Rectal smooth muscle tissue (tissue), 1 donor: ENCODE results near the gene PTPA.
"Not testable (repeated sequence)": the region's sequence is repeated elsewhere in the genome, so short reads cannot be mapped to it uniquely, and the experiment has no call there.

Experiments used
- H3K27ac ChIP-seq: one replicate; pipeline ENCODE4 v1.7.0; 2013; ENCODE audit warnings: low read depth, low read length, inconsistent platforms
- H3K27me3 ChIP-seq: one replicate; pipeline ENCODE4 v1.7.0; 2013; ENCODE audit warnings: low read length; ENCODE audit not compliant: control insufficient read depth, insufficient read depth
- H3K36me3 ChIP-seq: one replicate; pipeline ENCODE4 v1.7.0; 2013; ENCODE audit warnings: low read length; ENCODE audit not compliant: control insufficient read depth, insufficient read depth
- H3K4me1 ChIP-seq: one replicate; pipeline ENCODE4 v1.7.0; 2013; ENCODE audit warnings: low read length; ENCODE audit not compliant: control insufficient read depth, insufficient read depth
- H3K4me3 ChIP-seq: one replicate; pipeline ENCODE4 v1.7.0; 2013; ENCODE audit warnings: low read length
- H3K9ac ChIP-seq: one replicate; pipeline ENCODE4 v1.7.0; 2013; ENCODE audit warnings: low read length

Gene PTPA

DNA sequence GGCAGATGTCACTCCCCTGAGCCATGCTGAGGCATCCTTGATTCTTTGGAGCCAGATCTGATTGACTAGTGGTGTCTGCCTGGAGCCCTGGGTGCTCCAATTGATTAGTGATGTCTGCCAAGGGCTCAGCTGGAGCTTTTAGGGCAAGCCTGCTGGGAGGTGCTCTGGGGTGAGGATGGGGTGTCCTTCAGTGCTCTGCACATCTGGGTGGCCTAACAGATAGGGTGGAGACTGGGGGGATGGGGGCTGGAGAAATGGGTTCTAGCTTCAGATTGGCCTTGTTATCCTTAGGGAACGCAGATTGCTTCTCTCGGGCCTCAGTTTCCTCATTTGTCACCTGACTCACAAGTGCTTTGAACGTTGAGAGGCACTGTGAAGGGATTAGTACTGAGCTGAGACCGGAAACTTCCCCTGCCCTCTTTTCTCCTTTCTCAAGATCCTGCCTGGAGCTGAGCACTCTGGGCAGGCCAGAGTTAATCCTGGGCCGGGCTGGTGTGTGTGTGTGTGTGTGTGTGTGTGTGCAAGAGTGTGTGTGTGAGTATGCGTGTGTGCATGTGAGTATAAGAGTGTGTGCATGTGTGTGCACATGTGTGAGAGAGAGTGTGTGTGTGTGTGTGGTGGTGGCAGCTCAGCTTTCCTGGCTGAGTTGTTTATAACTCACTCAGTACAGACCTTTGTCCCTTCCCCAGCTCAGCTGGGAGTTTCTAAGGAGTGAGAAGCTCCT is 72.4 kb downstream of the PTPA start:
- no peak overlapping the region for H3K9ac ChIP-seq
- no peaks in the 10 kb centered on the region for H3K36me3 ChIP-seq
- H3K27me3 ChIP-seq, result no peaks in the 10 kb centered on the region
- H3K4me3 ChIP-seq, result no peak overlapping the region
- H3K27ac ChIP-seq, result no peak overlapping the region
- no peaks in the 10 kb centered on the region for H3K4me1 ChIP-seq

DNA sequence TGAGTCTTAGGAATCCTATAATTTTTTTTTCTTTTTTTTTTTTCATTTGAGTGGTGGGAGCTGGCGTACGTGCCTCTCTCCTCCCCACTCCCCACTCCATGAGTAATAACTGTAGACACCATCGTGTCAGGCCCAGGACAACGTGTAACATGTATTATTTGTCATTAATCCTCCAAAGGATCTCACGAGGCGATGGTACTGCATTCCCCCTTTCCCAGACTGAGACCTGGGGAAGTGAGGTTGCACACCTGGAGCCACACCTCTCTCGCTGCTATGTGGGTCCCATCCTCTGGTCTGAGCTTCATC is 73.0 kb downstream of the PTPA start:
- H3K27ac ChIP-seq, result no peak overlapping the region
- no peaks in the 10 kb centered on the region for H3K27me3 ChIP-seq
- H3K36me3 ChIP-seq, result no peaks in the 10 kb centered on the region
- no peak overlapping the region for H3K9ac ChIP-seq
- H3K4me1 ChIP-seq, result no peaks in the 10 kb centered on the region
- H3K4me3 ChIP-seq, result no peak overlapping the region

DNA sequence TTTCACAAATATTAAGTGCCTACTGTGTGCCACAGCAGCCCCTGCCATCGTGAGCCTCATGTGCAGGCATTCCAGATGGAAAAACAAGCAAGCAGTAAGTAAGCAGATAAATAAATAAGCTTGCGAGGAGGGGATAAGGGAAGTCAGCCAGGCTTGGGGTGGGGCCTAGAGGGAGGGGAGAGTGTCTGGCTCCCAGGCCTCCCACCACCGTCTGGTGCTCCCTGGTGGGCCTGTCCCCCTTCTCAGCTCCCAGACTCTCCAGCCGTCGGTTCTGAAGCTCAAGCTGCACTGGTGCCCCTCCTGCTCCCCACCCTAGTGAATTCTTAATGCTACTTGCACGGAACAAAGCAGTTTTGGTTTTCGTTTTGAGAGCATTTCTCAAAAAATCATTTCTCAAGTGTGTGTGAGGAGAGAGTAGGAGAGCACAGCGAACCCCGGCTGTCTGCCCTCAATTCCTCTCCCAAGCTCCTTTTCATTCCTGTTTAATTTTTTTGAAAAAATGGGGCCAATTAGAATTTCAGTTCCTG is 73.4 kb downstream of the PTPA start:
- H3K36me3 ChIP-seq, result no peaks in the 10 kb centered on the region
- no peak overlapping the region for H3K27ac ChIP-seq
- no peaks in the 10 kb centered on the region for H3K27me3 ChIP-seq
- no peak overlapping the region for H3K9ac ChIP-seq
- H3K4me1 ChIP-seq, result no peaks in the 10 kb centered on the region
- H3K4me3 ChIP-seq, result no peak overlapping the region

DNA sequence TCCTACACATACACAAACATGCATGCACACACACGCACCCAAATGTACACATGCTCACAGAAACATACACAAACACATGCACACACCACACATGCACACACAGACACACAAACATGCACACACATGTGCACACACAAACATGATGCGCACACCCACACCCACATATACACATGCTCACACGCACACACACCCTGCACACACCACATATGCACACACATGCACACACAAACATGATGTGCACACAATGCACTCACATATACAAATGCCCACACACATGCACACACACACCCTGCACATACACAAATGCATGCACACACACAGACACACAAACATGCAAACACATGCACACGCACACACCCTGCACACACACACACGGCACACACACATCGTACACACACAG is 74.2 kb downstream of the PTPA start:
- Histone ChIP-seq H3K4me3 (no peak overlapping the region), H3K9ac (no peak overlapping the region), H3K27ac (no peak overlapping the region), H3K4me1 (no peaks in the 10 kb centered on the region), H3K36me3 (no peaks in the 10 kb centered on the region), H3K27me3 (no peaks in the 10 kb centered on the region)

DNA sequence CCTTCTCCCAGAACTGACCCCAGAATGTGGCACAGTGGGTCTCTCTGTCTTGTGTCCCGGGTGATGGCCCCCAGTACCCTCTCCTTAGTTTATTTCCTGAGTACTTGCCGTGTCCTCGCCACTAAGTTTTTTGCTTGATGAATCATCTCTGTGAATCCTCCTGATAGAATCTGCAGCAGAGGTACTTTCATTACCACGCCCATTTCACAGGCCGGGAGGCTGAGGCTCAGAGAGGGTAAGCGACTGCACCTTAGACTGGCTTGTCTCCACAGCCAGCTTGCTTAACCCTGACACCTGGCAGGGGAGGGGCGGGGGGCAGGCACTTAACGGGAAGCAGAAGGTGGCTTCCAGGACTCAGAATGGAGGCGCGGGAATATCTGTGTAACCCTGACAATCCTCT is 74.8 kb downstream of the PTPA start:
- no peaks in the 10 kb centered on the region for H3K27me3 ChIP-seq
- H3K4me3 ChIP-seq, result no peak overlapping the region
- H3K4me1 ChIP-seq, result no peaks in the 10 kb centered on the region
- H3K27ac ChIP-seq, result no peak overlapping the region
- no peak overlapping the region for H3K9ac ChIP-seq
- no peaks in the 10 kb centered on the region for H3K36me3 ChIP-seq

DNA sequence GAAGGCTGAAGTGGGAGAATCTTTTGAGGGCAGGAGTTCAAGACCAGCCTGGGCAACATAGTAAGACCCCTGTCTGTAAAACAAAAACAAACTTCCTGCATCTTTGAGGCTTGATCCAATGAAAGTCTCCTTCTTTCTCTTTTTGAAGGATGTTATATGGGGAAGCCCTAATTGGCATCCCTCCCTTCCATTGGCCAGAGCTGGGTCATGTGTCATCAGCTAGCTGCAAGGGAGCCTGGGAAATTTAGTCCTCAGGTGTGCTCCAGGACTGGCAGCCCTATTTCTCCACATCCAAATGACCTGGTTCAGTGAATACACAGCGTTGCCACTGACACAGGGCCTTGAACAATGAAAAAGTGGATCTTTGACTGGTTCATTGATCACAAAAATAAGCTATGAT is 75.8 kb downstream of the PTPA start:
- H3K4me3 ChIP-seq, result no peak overlapping the region

DNA sequence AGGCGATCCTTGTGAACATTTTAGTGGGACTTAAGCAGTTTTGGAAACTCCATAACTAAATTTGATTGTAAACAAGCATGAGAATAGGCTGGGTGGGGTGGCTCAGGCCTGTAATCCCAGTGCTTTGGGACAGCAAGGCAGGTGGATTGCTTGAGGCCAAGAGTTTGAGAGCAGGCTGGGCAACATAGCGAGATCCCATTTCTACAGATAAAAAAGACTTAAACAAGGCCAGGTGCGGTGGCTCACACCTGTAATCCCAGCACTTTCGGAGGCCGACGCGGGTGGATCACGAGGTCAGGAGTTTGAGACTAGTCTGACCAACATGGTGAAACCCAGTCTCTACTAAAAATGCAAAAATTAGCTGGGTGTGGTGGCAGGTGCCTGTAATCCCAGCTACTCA is 78.8 kb downstream of the PTPA start:
- H3K4me1 ChIP-seq, H3K27ac ChIP-seq, H3K9ac ChIP-seq, H3K4me3 ChIP-seq, H3K36me3 ChIP-seq, H3K27me3 ChIP-seq: not testable (repeated sequence)

More for the DNA sequence above, 75.8 kb downstream of the PTPA start:
- H3K27me3 ChIP-seq, result no peaks in the 10 kb centered on the region
- no peaks in the 10 kb centered on the region for H3K36me3 ChIP-seq
- no peaks in the 10 kb centered on the region for H3K4me1 ChIP-seq
- H3K27ac ChIP-seq, result no peak overlapping the region
- H3K9ac ChIP-seq, result no peak overlapping the region

DNA sequence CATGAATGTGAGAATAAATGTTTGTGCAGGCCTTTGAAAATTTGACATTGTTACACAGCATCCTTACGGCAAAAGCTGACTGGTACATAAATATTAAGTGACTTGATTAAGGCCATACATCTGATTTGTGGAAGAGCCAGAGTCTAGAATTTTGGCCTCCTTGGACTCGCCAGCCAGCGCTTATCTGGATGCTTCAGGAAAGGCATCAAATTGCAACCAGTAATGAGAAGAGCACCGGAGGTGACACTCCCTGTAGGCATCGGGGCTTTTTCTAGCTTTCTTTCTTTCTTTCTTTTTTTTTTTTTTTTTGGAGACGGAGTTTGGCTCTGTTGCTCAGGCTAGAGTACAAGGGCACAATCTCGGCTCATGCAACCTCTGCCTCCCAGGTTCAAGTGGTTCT is 80.0 kb downstream of the PTPA start:
- Histone ChIP-seq H3K4me1 (no peaks in the 10 kb centered on the region), H3K9ac (no peak overlapping the region), H3K4me3 (no peak overlapping the region), H3K27ac (no peak overlapping the region), H3K27me3 (no peaks in the 10 kb centered on the region), H3K36me3 (no peaks in the 10 kb centered on the region)

DNA sequence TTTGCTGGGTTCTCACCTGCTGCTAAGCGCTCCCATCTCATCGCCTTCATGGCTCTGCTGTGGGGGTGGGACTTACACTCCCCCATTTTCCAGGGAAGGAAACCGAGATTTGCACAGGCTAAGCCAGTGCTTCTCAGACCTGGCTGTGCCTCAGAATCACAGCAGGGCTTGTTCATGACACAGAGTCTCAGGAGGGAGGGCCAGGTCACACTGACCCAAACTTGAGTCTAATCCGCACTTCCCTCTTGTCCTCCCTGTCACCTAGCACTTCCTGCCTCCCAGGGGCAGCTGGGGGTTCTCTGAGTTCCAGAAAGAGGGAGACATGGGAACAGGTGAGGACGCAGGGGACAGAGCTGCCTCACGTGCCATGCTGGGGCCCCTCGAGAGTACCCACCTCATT is 82.4 kb downstream of the PTPA start:
- no peak overlapping the region for H3K4me3 ChIP-seq
- H3K27ac ChIP-seq, result no peak overlapping the region
- H3K36me3 ChIP-seq, result no peaks in the 10 kb centered on the region
- peaks cover 7% of the 10 kb centered on the region for H3K4me1 ChIP-seq
- no peak overlapping the region for H3K9ac ChIP-seq
- no peaks in the 10 kb centered on the region for H3K27me3 ChIP-seq

DNA sequence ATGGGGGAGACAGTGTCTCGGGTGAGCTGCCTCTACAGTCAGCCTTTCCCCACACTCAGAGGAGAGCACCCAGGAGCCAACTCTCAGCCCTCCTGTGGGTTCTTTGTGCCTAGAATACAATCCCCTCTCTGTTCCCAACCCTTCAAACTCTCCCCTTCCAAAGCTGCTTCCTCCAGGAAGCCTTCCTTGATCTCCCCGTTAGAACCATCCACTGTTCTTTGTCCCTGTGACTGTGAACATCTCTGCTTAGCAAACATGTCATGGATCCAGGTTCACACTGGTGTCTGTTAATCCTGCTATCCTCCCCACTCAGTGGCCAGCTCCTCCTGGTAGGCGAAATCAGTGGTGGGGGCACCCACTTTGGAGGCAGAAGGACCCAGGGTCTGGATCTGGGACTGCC is 83.0 kb downstream of the PTPA start:
- Histone ChIP-seq H3K36me3 (no peaks in the 10 kb centered on the region), H3K4me3 (no peak overlapping the region), H3K27me3 (no peaks in the 10 kb centered on the region), H3K9ac (no peak overlapping the region), H3K27ac (no peak overlapping the region), H3K4me1 (peaks cover 8% of the 10 kb centered on the region)

DNA sequence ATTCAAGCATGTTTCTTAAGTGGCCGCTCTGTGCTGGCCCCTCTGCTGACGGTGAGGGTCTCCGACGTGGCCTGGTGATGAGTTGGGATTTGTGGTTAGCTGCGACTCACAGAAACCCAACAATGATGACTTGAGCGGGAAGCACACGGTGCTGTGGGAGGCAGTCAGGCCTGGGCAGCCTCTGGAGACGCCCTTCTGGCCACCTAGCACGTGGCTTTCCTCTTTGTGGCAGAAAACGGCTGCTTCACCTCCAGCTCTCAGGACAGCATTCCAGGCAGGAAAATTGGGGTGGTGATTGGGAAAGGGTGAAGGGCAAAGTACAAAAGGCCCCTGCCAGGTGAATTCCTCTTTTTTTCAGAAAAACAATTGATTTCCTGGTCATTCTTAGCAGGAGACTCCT is 84.4 kb downstream of the PTPA start:
- Histone ChIP-seq H3K9ac (no peak overlapping the region), H3K4me3 (no peak overlapping the region), H3K27ac (no peak overlapping the region), H3K36me3 (no peaks in the 10 kb centered on the region), H3K4me1 (peaks cover 8% of the 10 kb centered on the region), H3K27me3 (no peaks in the 10 kb centered on the region)

DNA sequence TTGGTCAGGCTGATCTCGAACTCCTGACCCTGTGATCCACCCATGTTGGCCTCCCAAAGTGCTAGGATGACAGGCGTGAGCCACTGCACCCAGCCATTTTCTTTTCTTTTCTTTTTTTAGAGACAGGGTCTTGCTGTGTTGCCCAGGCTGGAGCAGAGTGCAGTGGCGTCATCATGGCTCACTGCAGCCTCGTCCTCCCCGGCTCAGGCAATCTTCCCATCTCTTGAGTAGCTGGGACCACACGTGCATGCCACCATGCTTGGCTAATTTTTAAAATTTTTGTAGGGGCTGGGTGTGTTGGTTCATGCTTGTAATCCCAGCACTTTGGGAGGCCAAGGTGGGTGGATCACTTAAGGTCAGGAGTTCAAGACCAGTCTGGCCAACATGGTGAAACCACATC is 85.8 kb downstream of the PTPA start:
- H3K9ac ChIP-seq, H3K36me3 ChIP-seq, H3K4me1 ChIP-seq, H3K4me3 ChIP-seq, H3K27ac ChIP-seq, H3K27me3 ChIP-seq: not testable (repeated sequence)

DNA sequence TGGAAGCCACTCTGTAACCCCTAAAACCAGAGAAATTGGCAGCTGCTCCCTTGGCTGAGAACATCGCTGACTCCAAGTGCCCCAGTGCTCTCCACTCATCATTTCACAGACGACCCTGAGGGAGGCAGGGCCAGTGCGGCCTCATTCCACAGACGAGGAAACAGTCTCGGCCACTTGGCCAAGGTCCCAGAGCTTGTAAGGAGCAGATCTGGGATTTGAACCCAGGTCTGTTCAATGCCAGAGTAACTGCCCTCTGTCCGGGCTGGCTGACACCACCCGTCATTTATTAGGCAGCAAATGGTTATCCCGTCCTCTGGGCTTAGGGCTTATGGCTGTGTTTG is 86.7 kb downstream of the PTPA start:
- H3K4me3 ChIP-seq, result no peak overlapping the region
- H3K4me1 ChIP-seq, result peaks cover 8% of the 10 kb centered on the region
- no peak overlapping the region for H3K9ac ChIP-seq
- no peaks in the 10 kb centered on the region for H3K27me3 ChIP-seq
- peak overlapping the region; percentile 49 for H3K27ac ChIP-seq
- H3K36me3 ChIP-seq, result no peaks in the 10 kb centered on the region
